HG03460 (cell line): ENCODE measurements around the gene PKP3.
"Not testable (repeated sequence)": the region's sequence is repeated elsewhere in the genome, so short reads cannot be mapped to it uniquely, and the experiment has no call there.

Experiments
- ATAC-seq: cut with Tn5 transposase; IDR thresholded peaks from one replicate; pipeline ENCODE4 v1.9.1; 2021; ENCODE audit not compliant: unreplicated experiment

The PKP3 gene

GRCh38 chr11:376531-377173 lies 17.4 kb upstream of the PKP3 start:
- ATAC-seq: no peak

DNA sequence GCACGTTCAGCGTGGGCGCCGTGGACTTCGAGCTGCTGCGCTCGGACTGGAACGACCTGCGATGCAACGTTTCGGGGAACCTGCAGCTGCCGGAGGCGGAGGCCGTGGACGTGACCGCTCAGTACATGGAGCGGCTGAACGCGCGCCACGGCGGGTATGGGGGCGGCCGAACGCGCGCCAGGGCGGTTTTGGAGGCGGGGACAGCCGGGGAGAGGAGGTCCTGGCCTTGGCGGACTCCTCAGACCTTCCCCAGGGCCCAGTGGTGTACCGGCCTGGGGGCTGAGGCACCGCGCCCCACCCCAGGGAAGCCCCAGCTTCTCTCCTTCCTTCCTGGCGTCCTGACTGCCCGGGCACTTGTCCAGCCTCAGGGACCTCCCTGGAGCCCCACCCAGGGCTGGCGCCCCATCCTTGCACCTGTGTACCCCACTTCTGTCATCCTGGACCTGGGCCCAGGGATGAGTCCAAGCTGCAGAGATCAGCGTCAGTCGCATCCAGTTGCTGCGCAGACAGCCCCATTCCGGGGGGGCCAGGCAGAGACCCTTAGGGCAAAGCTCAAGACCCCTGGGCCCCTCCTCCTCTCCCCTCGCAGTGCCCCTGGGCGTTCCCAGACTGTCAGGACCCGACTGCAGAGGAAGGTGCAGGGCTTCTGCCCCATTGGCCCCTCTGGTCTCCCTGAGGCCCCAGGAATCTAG lies 16.7 kb upstream of the PKP3 start:
- no peak for ATAC-seq

GRCh38 chr11:377883-378500 lies 16.0 kb upstream of the PKP3 start:
- ATAC-seq: no peak

GRCh38 chr11:379205-380094 lies 14.6 kb upstream of the PKP3 start:
- ATAC-seq: no peak

DNA sequence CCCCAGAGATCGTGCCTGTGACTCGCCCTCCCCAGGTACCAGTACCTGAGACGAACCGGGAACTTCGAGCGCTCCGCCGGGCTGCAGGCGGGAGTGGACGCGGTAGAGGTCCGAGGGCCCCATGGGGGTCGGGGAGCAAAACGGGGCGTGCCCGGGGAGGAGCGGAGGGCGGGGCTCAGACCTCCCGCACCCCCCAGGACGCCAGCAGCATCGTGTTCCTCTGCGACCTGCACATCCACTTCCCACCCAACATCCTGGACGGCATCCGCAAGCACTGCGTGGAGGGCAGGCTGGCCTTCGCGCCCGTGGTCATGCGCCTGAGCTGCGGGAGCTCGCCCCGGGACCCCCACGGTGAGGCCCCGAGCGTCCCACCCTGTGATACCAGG lies 13.9 kb upstream of the PKP3 start:
- ATAC-seq: no peak

GRCh38 chr11:380491-380890 lies 13.5 kb upstream of the PKP3 start:
- ATAC-seq: no peak

- no peak for ATAC-seq
Measured at GRCh38 chr11:380996-381395, 13.0 kb upstream of the PKP3 start.

DNA sequence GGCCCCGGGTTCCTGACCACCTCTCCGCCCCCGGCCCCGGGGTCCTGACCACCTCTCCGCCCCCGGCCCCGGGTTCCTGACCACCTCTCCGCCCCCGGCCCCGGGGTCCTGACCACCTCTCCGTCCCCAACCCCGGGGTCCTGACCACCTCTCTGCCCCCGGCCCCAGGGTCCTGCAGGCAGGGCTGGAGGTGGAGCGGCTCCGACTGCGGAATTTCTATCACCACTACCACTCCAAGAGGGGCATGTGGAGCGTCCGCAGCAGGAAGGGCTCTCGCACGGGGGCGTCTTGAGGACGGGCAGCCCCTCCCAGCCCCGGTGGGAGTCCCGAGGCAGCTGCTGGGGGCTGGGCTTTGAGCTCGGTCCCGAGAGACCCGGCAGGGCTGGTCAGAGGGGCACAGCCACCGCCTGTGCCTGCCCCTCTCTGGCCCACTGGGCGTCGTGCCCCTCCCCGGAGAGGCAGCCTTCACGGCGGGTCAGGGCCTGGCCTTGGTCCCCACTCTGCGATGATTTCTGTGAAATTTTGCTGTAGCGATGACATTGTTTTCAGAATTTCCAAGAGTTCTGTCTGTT lies 12.4 kb upstream of the PKP3 start:
- ATAC-seq: no peak

GRCh38 chr11:382081-382629 lies 11.9 kb upstream of the PKP3 start:
- ATAC-seq: no peak

GRCh38 chr11:383431-383830 lies 10.6 kb upstream of the PKP3 start:
- ATAC-seq: no peak

GRCh38 chr11:384511-384910 lies 9.5 kb upstream of the PKP3 start:
- no peak for ATAC-seq

DNA sequence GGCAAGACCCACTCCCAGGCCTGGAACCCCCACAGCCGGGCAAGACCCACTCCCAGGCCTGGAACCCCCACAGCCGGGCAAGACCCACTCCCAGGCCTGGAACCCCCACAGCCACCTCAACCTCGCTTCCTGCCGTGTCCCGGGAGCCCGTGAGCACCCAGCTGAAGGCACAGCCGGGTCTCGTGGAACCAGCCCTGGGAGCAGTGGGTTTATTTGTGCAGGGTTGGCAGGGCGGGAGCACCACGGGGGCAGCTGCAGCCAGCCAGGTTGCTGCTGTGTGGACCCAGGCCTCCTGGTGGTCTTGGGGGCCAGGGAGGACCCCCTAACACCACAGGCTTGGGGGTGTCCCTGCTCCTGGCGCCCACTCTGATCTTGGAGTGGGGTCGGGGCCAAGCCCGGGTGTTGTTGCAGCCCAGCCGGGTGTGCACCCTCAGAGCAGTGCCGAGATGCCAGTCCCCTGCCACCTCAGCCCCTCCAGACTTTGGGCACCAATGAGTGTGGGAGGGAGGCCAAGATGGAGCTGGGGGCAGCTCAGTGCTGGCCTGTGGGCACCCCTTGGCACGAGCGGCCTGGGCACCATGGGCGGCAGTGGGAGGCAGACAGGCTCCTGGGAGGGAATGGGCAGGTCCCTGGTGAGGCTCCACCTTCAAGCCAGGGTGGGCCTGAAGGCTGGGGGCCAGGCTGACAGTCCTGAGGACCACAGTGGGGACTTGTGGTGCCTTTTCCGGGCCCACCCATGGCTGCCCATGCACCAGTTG lies 8.2 kb upstream of the PKP3 start:
- ATAC-seq: no peak

DNA sequence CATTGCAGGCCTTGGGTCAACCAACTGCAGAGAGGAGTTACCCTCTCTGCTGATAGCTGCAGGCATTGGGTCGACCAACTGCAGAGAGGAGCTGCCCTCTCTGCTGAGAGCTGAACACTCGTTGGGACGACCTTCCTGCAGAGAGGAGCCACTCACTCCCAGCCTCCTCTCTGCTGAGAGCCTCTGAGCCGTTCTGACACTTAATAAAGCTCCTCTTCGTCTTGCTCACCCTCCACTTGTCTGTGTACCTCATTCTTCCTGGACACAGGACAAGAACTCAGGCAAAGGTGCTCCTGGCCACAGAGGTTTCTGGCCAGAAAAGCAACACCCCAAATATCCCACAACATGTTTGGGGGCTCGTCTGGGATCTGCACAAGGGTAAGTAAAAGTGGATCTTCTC lies 7.5 kb upstream of the PKP3 start:
- no peak for ATAC-seq

DNA sequence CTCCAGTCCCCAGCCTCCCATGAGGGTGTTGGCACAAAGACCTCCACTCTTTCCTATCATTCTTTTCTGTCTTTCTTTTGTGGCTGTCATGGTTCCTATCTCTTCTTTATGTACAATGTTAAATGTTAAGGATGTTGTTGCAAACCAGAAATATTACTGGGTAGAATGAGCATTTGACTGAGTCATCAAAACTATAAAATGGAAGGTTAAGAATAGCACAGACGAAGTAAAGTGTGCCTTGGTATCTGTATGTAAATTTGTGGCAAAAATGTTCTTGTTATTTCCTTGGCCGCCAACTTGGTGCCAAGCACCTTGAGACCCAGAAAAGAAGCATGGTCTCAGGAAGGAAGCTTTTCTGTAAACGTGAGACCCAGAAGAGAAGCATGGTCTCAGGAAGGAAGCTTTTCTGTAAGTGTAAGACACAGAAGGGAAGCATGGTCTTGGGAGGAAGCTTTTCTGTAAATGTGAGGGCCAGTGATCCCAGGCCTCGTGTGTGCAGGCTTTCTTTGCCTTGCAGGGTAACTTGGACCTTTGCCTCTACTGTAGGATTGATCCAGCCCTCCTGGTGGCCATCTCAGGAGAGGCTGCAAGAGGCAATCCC lies 6.7 kb upstream of the PKP3 start:
- no peak for ATAC-seq

GRCh38 chr11:389369-389768 lies 4.6 kb upstream of the PKP3 start:
- not testable (repeated sequence) for ATAC-seq

GRCh38 chr11:390175-390574 lies 3.8 kb upstream of the PKP3 start:
- ATAC-seq: no peak

DNA sequence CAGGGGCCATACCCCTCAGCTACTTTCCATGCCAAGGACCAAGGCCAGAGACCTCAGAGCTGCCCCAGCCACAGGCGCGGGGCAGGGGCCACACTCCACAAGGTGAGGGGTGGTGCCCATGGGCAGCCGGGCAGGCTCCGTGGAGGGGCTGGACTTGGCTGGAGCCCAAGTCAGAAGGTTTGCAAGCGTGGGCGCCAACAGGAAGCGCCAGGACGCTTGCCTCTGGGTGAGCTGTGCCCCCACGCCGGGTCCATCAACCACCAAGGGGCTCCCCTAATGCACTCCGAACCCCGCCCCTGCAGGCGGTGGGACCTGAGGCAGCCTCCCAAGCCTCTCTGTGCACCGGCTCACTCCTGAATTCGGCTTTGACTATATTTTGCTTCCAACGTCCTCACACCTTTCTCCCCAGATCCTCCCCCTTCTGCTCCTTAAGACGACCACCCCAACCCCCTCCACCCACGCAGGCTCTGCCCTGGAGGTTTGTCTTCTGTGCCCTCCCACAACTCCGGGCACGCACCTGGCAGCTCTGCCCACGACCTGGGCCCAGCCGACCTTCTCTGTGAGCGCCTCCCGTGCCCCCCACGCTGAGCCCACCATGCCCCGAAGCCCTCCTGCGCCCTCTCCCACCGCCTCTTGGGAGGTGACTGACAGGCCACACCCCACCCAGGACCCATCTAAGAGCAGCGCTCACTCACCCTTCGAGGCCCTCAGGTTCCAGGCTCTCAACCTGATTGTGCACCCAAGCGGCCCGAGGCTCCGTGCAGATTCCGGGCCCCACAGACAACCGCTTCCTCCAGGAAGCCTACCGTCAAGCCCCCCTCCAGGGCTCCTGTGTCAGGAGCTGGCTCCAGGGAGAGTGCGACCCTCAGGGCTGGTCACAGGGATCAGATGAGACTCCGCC lies 2.6 kb upstream of the PKP3 start:
- ATAC-seq: no peak

DNA sequence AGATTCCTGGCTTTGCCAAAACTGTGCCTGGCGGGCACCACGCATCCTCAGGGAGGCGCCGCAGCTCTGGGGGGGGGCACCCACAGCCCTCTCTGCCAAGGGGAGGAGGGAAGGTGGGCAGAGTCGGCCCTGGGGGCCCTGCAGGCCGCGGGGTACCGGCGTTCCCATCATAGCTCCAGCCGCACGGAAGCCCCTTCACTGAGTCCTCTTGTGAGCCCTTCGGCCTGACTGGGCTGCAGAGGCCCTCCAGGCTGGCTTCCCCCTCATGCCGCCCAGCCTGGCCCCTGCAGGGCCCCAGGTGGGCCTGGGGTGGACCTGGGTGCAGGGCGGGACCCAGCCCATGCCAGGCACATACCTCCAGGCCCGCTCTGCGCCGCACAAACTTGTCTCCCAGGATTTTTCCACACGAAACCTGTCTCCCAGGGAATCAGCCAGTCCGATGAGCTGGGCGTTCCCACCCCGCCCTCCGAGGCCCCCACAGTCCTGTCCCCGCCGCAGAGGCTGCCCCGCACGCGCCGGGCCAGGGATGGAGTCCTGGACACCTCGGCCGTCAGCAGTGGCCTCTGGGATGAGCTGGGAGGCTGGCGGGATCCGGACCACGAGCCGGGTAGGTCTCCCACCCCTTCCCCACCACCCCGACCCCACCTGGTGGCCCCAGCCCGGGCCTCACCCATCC lies 1.8 kb upstream of the PKP3 start:
- no peak for ATAC-seq
